HUDEP-2 (cell line): ENCODE results near the gene RAB8B.

ENCODE experiments used
- DNase-seq, 76 experiments: peaks; one replicate each; lab custom pipeline; 2025; ENCODE audit not compliant: unreplicated experiment in 76 of 76; lab: John Stamatoyannopoulos, UW

The RAB8B gene

GRCh38 chr15:63188926-63189871 is at the start of gene RAB8B:
RAB8B (plus strand) TSS chr15:63189606; CDS start chr15:63189625, 19 bp downstream.
- DNase-seq: peak; percentile 41 to 98 (median 94)

- DNase-seq: no peak
Observed at GRCh38 chr15:63140936-63141335, 48.5 kb upstream of the RAB8B start.

GRCh38 chr15:63145426-63145825 is 44.0 kb upstream of the RAB8B start:
- DNase-seq: no peak

- DNase-seq: no peak
Observed at GRCh38 chr15:63146684-63147083, 42.7 kb upstream of the RAB8B start.

- DNase-seq: no peak
Observed at GRCh38 chr15:63151665-63152064, 37.7 kb upstream of the RAB8B start.

- no peak for DNase-seq
Observed at GRCh38 chr15:63155486-63155885, 33.9 kb upstream of the RAB8B start.

- DNase-seq: peak in 1 of 76 experiments; percentile 3
Observed at GRCh38 chr15:63156086-63156710, 33.2 kb upstream of the RAB8B start.

- peak in 9 of 76 experiments; percentile 4 to 70 (median 31) for DNase-seq
Observed at GRCh38 chr15:63156755-63157117, 32.7 kb upstream of the RAB8B start.

- peak in 75 of 76 experiments; percentile 42 to 94 (median 83) for DNase-seq
Observed at GRCh38 chr15:63157118-63157843, 32.1 kb upstream of the RAB8B start, which contains the start of gene RPS27L. RPS27L (minus strand) TSS chr15:63157477; CDS start chr15:63157405, 72 bp downstream.

GRCh38 chr15:63157891-63158431 is 31.4 kb upstream of the RAB8B start:
- peak in 23 of 76 experiments; percentile 3 to 38 (median 14) for DNase-seq

GRCh38 chr15:63160638-63161037 is 28.8 kb upstream of the RAB8B start:
- no peak for DNase-seq

- no peak for DNase-seq
Observed at GRCh38 chr15:63163217-63163616, 26.2 kb upstream of the RAB8B start.

GRCh38 chr15:63165166-63165859 is 24.1 kb upstream of the RAB8B start:
- DNase-seq: no peak

GRCh38 chr15:63166219-63166618 is 23.2 kb upstream of the RAB8B start:
- peak in 7 of 76 experiments; percentile 2 to 35 (median 17) for DNase-seq

GRCh38 chr15:63169788-63170187 is 19.6 kb upstream of the RAB8B start:
- no peak for DNase-seq

- no peak for DNase-seq
Observed at GRCh38 chr15:63172376-63172775, 17.0 kb upstream of the RAB8B start.

- no peak for DNase-seq
Observed at GRCh38 chr15:63172851-63173451, 16.5 kb upstream of the RAB8B start.

GRCh38 chr15:63176302-63176701 is 13.1 kb upstream of the RAB8B start:
- no peak for DNase-seq

- no peak for DNase-seq
Observed at GRCh38 chr15:63178034-63178433, 11.4 kb upstream of the RAB8B start.

- no peak for DNase-seq
Observed at GRCh38 chr15:63180746-63181145, 8.7 kb upstream of the RAB8B start.
